Mesenchymal stem cell (in vitro differentiated cells and primary cell): ENCODE results near the gene HOXB3.

Source experiments
- DNase-seq: peaks from one replicate; pipeline ENCODE4 v3.0.0-alpha.2; 2013
- H2AFZ ChIP-seq: one replicate; pipeline ENCODE4 v1.6.1; 2013; ENCODE audit warnings: low read depth, mild to moderate bottlenecking, control low read depth, inconsistent platforms, low read length, moderate library complexity
- H2AK5ac ChIP-seq: 2 replicates; pipeline ENCODE4 v1.6.1; 2013; ENCODE audit warnings: low read length, moderate library complexity, mild to moderate bottlenecking, inconsistent platforms; ENCODE audit not compliant: severe bottlenecking
- H2BK120ac ChIP-seq: one replicate; pipeline ENCODE4 v1.6.1; 2013; ENCODE audit warnings: low read depth, mild to moderate bottlenecking, inconsistent platforms, low read length, moderate library complexity
- H2BK12ac ChIP-seq, 2 experiments: one replicate each; pipeline ENCODE4 v1.6.1; 2013; ENCODE audit warnings: inconsistent platforms in 2 of 2, low read length in 2 of 2, mild to moderate bottlenecking in 2 of 2, moderate library complexity in 2 of 2, control low read depth in 1 of 2
- H2BK15ac ChIP-seq: one replicate; pipeline ENCODE4 v1.6.1; 2013; ENCODE audit warnings: mild to moderate bottlenecking, low read depth, inconsistent platforms; ENCODE audit not compliant: poor library complexity, severe bottlenecking
- H2BK5ac ChIP-seq: 2 replicates; pipeline ENCODE4 v1.6.1; 2013; ENCODE audit warnings: low read depth, mild to moderate bottlenecking, low read length, control low read depth, inconsistent platforms; ENCODE audit not compliant: poor library complexity, severe bottlenecking
- H3K14ac ChIP-seq, 2 experiments: one replicate each; pipeline ENCODE4 v1.6.1; 2013; ENCODE audit warnings: inconsistent platforms in 2 of 2, low read length in 2 of 2, control low read depth in 1 of 2, mild to moderate bottlenecking in 1 of 2, moderate library complexity in 1 of 2
- H3K18ac ChIP-seq, 2 experiments: one replicate each; pipeline ENCODE4 v1.6.1; 2013; ENCODE audit warnings: inconsistent platforms in 2 of 2, low read length in 2 of 2, control low read depth in 1 of 2, low read depth in 1 of 2, mild to moderate bottlenecking in 1 of 2
- H3K23ac ChIP-seq, 2 experiments: one replicate each; pipeline ENCODE4 v1.6.1; 2013; ENCODE audit warnings: inconsistent platforms in 2 of 2, low read length in 2 of 2, mild to moderate bottlenecking in 2 of 2, moderate library complexity in 2 of 2, control low read depth in 1 of 2
- H3K27ac ChIP-seq: 2 replicates; pipeline ENCODE4 v1.5.1; 2013; ENCODE audit warnings: mild to moderate bottlenecking, moderate library complexity, low read length, control low read depth, inconsistent platforms; ENCODE audit not compliant: poor library complexity, severe bottlenecking
- H3K27me3 ChIP-seq, 2 experiments: 2 replicates each; pipeline versions ENCODE4 v1.6.1 to v1.7.0; 2013; ENCODE audit warnings: low read length in 2 of 2, mild to moderate bottlenecking in 2 of 2, moderate library complexity in 2 of 2, control low read depth in 1 of 2, inconsistent platforms in 1 of 2; ENCODE audit not compliant: control insufficient read depth in 1 of 2, insufficient read depth in 1 of 2
- H3K36me3 ChIP-seq, 2 experiments: 2 replicates each; pipeline versions ENCODE4 v1.6.1 to v1.7.0; 2013; ENCODE audit warnings: low read length in 2 of 2, control low read depth in 1 of 2, inconsistent platforms in 1 of 2, low read depth in 1 of 2, mild to moderate bottlenecking in 1 of 2; ENCODE audit not compliant: insufficient read depth in 2 of 2, control insufficient read depth in 1 of 2
- H3K4ac ChIP-seq, 2 experiments: one replicate each; pipeline ENCODE4 v1.6.1; 2013; ENCODE audit warnings: inconsistent platforms in 2 of 2, low read length in 2 of 2, mild to moderate bottlenecking in 2 of 2, moderate library complexity in 2 of 2, control low read depth in 1 of 2, low read depth in 1 of 2
- H3K4me1 ChIP-seq: 2 replicates; pipeline ENCODE4 v1.6.1; 2013; ENCODE audit warnings: low read depth, low read length, control low read depth; ENCODE audit not compliant: control insufficient read depth, insufficient read depth
- H3K4me2 ChIP-seq: 2 replicates; pipeline ENCODE4 v1.6.1; 2013; ENCODE audit warnings: low read length, mild to moderate bottlenecking, inconsistent platforms; ENCODE audit not compliant: poor library complexity, severe bottlenecking
- H3K4me3 ChIP-seq, 2 experiments: 2 replicates each; pipeline versions ENCODE4 v1.5.1 to v1.7.0; 2013; ENCODE audit warnings: low read length in 2 of 2, mild to moderate bottlenecking in 2 of 2, control low read depth in 1 of 2, low read depth in 1 of 2; ENCODE audit not compliant: insufficient read depth in 1 of 2
- H3K79me1 ChIP-seq: replicated peaks from 2 replicates; pipeline ENCODE4 v1.6.1; 2013; ENCODE audit warnings: mild to moderate bottlenecking, control low read depth, low read length, inconsistent platforms; ENCODE audit not compliant: poor library complexity, severe bottlenecking
- H3K9ac ChIP-seq: 2 replicates; pipeline ENCODE4 v1.7.0; 2013; ENCODE audit warnings: mild to moderate bottlenecking, low read length, moderate library complexity
- H3K9me3 ChIP-seq: 2 replicates; pipeline ENCODE4 v1.7.0; 2013; ENCODE audit warnings: mild to moderate bottlenecking, low read length; ENCODE audit not compliant: control insufficient read depth
- H4K8ac ChIP-seq: one replicate; pipeline ENCODE4 v1.6.1; 2013; ENCODE audit warnings: inconsistent platforms, mild to moderate bottlenecking, low read length, moderate library complexity
- H4K91ac ChIP-seq: one replicate; pipeline ENCODE4 v1.6.1; 2013; ENCODE audit warnings: mild to moderate bottlenecking, low read length, inconsistent platforms
- WGBS: methylation state at CpG from one replicate; pipeline ENCODE4 v1.1.7; 2013; ENCODE audit warnings: mixed read lengths; 5-methylcytosine and 5-hydroxymethylcytosine counted together

The HOXB3 gene

DNA sequence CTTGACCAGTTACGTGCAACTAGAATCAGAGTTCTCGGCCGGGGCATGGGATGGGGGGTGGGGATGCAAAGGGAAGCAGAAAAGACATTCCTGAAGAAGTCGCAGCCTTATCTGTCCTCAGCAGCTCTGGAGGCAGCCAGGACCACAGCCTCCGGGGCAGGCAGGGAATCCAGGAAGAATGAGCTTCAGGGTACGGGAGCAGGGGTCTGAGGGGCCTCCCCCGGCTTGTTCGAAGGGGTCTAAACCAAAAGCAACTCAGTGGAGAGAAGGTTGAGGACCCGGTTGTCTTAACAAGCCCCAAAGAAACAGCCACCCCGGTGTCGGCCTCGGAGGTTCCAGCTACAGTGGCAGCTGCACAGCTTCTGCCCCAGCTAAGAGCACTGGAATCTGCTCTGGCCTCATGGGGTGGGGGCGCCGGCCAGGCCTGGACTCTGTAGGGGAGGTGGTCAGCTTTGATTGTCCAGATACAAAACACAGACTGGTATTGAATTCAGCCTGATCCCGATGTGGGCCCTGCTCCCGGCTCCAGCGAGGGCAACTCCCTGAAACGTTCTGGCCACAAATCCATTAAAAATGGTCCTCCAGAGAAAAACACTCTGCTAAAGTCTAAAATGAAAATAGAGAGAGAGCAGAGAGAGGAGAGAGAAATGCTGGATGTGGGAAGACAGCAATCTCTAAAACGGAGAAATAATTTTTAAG, 19.6 kb downstream of the HOXB3 start:
- peak overlapping the region; percentile 59 to 72 for H2BK12ac ChIP-seq

GRCh38 chr17:48569674-48570324, 20.2 kb downstream of the HOXB3 start:
- Histone ChIP-seq H3K14ac (no peak overlapping the region), H3K23ac (peak overlapping the region in 1 of 2 experiments; percentile 20), H2BK120ac (peak overlapping the region; percentile 71), H4K8ac (no peak overlapping the region), H4K91ac (no peak overlapping the region), H2AK5ac (peak overlapping the region; percentile 59), H3K18ac (peak overlapping the region; percentile 80 to 98), H2BK5ac (no peak overlapping the region), H3K79me1 (peaks cover 4% of the 10 kb centered on the region), H3K9me3 (no peaks in the 10 kb centered on the region), H3K27ac (peak overlapping the region; percentile 27), H3K9ac (peak overlapping the region; percentile 95), H2BK15ac (peak overlapping the region; percentile 94), H3K36me3 (peaks cover 9 to 15% of the 10 kb centered on the region in 2 experiments), H3K4me2 (peak overlapping the region; percentile 51), H3K4me3 (peak overlapping the region in 1 of 2 experiments; percentile 76), H3K4ac (peak overlapping the region; percentile 35 to 37), H2AFZ (no peak overlapping the region), H3K4me1 (peaks cover 32% of the 10 kb centered on the region), H2BK12ac (no peak overlapping the region), H3K27me3 (peaks cover 0 to 4% of the 10 kb centered on the region in 2 experiments)
- WGBS = 10% methylated on average over 2 of the region's 6 CpGs
- peak; percentile 76 for DNase-seq

More for the DNA sequence above, 19.6 kb downstream of the HOXB3 start:
- Histone ChIP-seq H3K14ac (peak overlapping the region in 1 of 2 experiments; percentile 94), H3K4me1 (peaks cover 29% of the 10 kb centered on the region), H3K9me3 (no peaks in the 10 kb centered on the region), H3K4ac (peak overlapping the region; percentile 89 to 93), H3K36me3 (peaks cover 9 to 15% of the 10 kb centered on the region in 2 experiments), H3K23ac (peak overlapping the region; percentile 20 to 81), H3K4me3 (peak overlapping the region in 1 of 2 experiments; percentile 76), H4K8ac (peak overlapping the region; percentile 96), H3K4me2 (peak overlapping the region; percentile 51), H3K18ac (peak overlapping the region; percentile 98), H2BK5ac (no peak overlapping the region), H3K27me3 (peaks cover 0 to 4% of the 10 kb centered on the region in 2 experiments), H4K91ac (peak overlapping the region; percentile 92), H2AFZ (no peak overlapping the region), H3K79me1 (peaks cover 4% of the 10 kb centered on the region), H2BK15ac (peak overlapping the region; percentile 94), H2AK5ac (peak overlapping the region; percentile 67), H3K9ac (peak overlapping the region; percentile 95), H3K27ac (peak overlapping the region; percentile 44), H2BK120ac (peak overlapping the region; percentile 90)
- under 1% methylated on average over 15 of the region's 19 CpGs for WGBS
- peak; percentile 79 for DNase-seq

- Histone ChIP-seq H2BK15ac (no peak overlapping the region), H2BK5ac (no peak overlapping the region)
- 17% methylated on average over 1 of the region's 3 CpGs for WGBS
These were observed 20.8 kb downstream of the HOXB3 start for GRCh38 chr17:48569240-48569582.

More at GRCh38 chr17:48569240-48569582, 20.8 kb downstream of the HOXB3 start:
- peaks cover 0 to 4% of the 10 kb centered on the region in 2 experiments for H3K27me3 ChIP-seq
- H3K9me3 ChIP-seq = no peaks in the 10 kb centered on the region
- peak overlapping the region; percentile 70 for H3K4me2 ChIP-seq
- H3K23ac ChIP-seq = no peak overlapping the region
- H3K27ac ChIP-seq = no peak overlapping the region
- no peak overlapping the region for H2AFZ ChIP-seq
- H3K36me3 ChIP-seq = peaks cover 12 to 15% of the 10 kb centered on the region in 2 experiments
- peak overlapping the region in 1 of 2 experiments; percentile 13 for H3K14ac ChIP-seq
- peak overlapping the region in 1 of 2 experiments; percentile 76 for H3K4me3 ChIP-seq
- H4K8ac ChIP-seq = no peak overlapping the region
- peak overlapping the region; percentile 39 for H2BK120ac ChIP-seq
- H3K9ac ChIP-seq = peak overlapping the region; percentile 95
- H3K79me1 ChIP-seq = peaks cover 1% of the 10 kb centered on the region
- no peak overlapping the region for H2AK5ac ChIP-seq
- peaks cover 35% of the 10 kb centered on the region for H3K4me1 ChIP-seq
- H2BK12ac ChIP-seq = no peak overlapping the region
- H3K18ac ChIP-seq = peak overlapping the region; percentile 40 to 67
- DNase-seq = no peak
- H3K4ac ChIP-seq = peak overlapping the region in 1 of 2 experiments; percentile 34
- peak overlapping the region; percentile 79 for H4K91ac ChIP-seq
